ENCODE measurements around the gene KRTAP10-1. TPM values are rescaled to one million over a fixed set of nuclear protein-coding genes. Genes with fewer than 3 reads are reported as not detected.

The KRTAP10-1 gene
- total RNA-seq, 1 donor from 2014 or later = not detected

DNA sequence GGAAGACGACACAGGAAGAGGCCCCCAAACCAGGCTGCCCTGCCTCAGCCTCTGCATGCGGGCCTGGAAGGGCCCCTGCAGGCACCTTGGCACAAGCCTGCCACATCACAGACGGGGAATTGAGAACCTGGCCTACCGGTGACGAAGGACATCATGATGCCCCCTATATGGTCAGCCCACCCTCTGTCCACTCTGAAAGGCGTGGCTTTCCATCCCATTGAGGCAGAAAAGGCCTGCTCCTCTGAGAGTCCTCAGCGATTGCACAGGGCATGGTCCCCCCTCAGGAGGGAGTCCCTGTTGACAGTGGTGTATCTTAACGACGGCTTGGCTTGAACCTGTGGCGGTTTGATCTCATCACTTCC is 11.4 kb downstream of the KRTAP10-1 start:
- H3K36me3 Mint-ChIP-seq = no peaks in the 10 kb centered on the region
- no peaks in the 10 kb centered on the region for H3K36me3 ChIP-seq

DNA sequence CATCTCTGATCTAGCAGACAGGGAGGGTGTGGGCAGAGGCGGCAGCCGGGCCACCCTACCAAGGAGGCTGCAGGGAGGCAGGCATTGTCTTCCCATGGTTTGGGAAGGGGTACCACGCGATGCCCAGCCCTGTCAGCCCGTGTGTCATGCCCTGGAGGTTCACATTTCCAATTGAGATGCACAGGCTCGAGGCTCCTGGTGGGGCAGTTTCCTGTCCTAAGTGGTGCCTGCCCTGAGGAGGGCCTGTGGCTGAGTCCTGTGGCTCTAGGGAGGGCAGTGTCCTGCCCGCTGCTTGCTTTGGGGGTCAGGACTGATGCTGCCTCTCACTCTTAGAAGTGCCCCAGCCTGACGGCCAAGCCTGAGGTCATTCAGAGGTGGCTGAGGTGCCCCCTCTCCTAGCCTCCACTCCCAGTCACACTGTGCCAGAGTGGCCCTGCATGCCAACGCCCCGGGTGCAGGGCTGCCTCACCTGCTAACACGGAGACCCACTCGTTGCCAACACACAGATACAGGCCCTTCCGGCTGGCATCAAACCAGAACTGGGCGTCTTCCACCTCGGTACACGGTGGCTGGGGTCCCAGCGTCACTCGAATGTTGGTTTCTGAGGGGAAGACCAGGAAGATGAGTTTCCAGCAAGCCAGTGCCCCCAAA is 11.9 kb downstream of the KRTAP10-1 start:
- Histone ChIP-seq H3K4me3 (no peak overlapping the region), H3K79me2 (ENCODE audit: low read depth) (no peaks in the 10 kb centered on the region), H3K36me3 (no peaks in the 10 kb centered on the region), H3F3A (ENCODE audit: low read depth) (no peaks in the 10 kb centered on the region), H3K9me3 (ENCODE audit: low read depth) (no peaks in the 10 kb centered on the region), H3K9ac (no peak overlapping the region), H3K4me2 (no peak overlapping the region), H4K20me1 (ENCODE audit: low read depth) (no peaks in the 10 kb centered on the region), H3K27me3 (no peaks in the 10 kb centered on the region), H2AFZ (replicated peaks) (no peak overlapping the region), H3K27ac (no peak overlapping the region), H3K4me1 (no peaks in the 10 kb centered on the region)
- Mint-ChIP-seq H3K27me3 (ENCODE audit: insufficient read depth, low read depth) (peaks cover 12% of the 10 kb centered on the region), H3K27ac (no peak overlapping the region), H3K4me3 (no peak overlapping the region), H3K36me3 (no peaks in the 10 kb centered on the region), H3K9me3 (no peaks in the 10 kb centered on the region), H3K4me1 (peaks cover 3% of the 10 kb centered on the region)
- DNase-seq (ENCODE audit: low spot score) = no peak
- no peak for TF ChIP-seq EZH2phosphoT487 (IDR thresholded peaks at IDR 0.05)
- TF ChIP-seq EZH2 (IDR thresholded peaks at IDR 0.05) = no peak
- TF ChIP-seq, protein P1, sequence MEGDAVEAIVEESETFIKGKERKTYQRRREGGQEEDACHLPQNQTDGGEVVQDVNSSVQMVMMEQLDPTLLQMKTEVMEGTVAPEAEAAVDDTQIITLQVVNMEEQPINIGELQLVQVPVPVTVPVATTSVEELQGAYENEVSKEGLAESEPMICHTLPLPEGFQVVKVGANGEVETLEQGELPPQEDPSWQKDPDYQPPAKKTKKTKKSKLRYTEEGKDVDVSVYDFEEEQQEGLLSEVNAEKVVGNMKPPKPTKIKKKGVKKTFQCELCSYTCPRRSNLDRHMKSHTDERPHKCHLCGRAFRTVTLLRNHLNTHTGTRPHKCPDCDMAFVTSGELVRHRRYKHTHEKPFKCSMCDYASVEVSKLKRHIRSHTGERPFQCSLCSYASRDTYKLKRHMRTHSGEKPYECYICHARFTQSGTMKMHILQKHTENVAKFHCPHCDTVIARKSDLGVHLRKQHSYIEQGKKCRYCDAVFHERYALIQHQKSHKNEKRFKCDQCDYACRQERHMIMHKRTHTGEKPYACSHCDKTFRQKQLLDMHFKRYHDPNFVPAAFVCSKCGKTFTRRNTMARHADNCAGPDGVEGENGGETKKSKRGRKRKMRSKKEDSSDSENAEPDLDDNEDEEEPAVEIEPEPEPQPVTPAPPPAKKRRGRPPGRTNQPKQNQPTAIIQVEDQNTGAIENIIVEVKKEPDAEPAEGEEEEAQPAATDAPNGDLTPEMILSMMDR (IDR thresholded peaks at IDR 0.05) = no peak

More for the DNA sequence above, 11.4 kb downstream of the KRTAP10-1 start:
- no peaks in the 10 kb centered on the region for H3K9me3 ChIP-seq (ENCODE audit: low read depth)
- no peak overlapping the region for H3K9ac ChIP-seq
- H3K79me2 ChIP-seq (ENCODE audit: low read depth) = no peaks in the 10 kb centered on the region
- no peak overlapping the region for H3K4me3 ChIP-seq
- H3K4me1 ChIP-seq = no peaks in the 10 kb centered on the region
- no peak for DNase-seq (ENCODE audit: low spot score)
- no peaks in the 10 kb centered on the region for H3F3A ChIP-seq (ENCODE audit: low read depth)
- TF ChIP-seq EZH2 (IDR thresholded peaks at IDR 0.05) = no peak
- TF ChIP-seq EZH2phosphoT487 (IDR thresholded peaks at IDR 0.05) = no peak
- TF ChIP-seq, protein P1 (IDR thresholded peaks at IDR 0.05) = no peak
- Mint-ChIP-seq H3K9me3 (no peaks in the 10 kb centered on the region), H3K27me3 (ENCODE audit: insufficient read depth, low read depth) (peaks cover 13% of the 10 kb centered on the region), H3K27ac (no peak overlapping the region), H3K4me1 (peaks cover 3% of the 10 kb centered on the region), H3K4me3 (no peak overlapping the region)
- no peak overlapping the region for H3K27ac ChIP-seq
- no peaks in the 10 kb centered on the region for H4K20me1 ChIP-seq (ENCODE audit: low read depth)
- no peak overlapping the region for H2AFZ ChIP-seq (replicated peaks)
- H3K27me3 ChIP-seq = no peaks in the 10 kb centered on the region
- H3K4me2 ChIP-seq = no peak overlapping the region

DNA sequence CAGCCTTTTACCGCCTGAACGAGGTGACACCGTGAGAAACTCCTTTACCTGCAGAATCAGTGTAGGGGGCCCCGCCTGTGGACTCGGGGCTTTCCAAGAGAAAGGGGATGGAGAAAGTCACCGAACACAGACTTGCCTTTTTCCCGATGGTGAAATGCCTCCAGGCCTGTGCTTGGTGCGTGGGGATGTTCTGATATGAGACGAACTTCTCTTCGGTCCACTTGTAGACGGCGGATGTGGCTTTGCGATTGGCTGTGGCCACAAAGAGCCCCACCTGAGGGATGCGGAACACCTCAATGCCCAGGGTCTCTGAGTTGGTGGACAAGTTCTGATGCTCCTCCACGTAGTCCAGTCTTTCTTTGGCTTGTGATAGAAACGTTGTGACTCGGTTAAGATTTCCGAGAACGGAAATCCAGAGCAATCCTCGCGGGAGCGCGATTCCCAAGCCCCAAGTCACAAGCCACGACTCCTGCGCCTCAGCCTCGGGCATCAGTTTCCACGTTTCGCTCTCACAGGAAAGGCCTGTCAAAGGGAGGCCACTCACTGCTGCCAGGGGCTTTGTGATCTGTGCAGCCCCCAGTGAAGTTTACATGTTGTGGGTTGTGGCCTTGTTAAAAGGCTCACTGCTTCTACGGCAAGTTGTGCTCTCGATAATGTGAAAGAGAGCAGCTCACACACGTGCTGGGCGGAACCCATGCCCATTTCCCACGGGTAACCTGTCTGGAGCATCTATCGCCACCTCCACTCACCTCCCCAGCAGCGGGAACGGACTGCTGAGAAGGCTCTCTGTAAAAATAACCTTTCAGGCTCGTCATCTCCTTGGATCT is 12.6 kb downstream of the KRTAP10-1 start:
- Mint-ChIP-seq H3K27me3 (ENCODE audit: insufficient read depth, low read depth) (peaks cover 9% of the 10 kb centered on the region), H3K27ac (no peak overlapping the region), H3K36me3 (no peaks in the 10 kb centered on the region), H3K9me3 (no peaks in the 10 kb centered on the region), H3K4me3 (no peak overlapping the region), H3K4me1 (no peaks in the 10 kb centered on the region)
- Histone ChIP-seq H3K27ac (no peak overlapping the region), H4K20me1 (ENCODE audit: low read depth) (no peaks in the 10 kb centered on the region), H3F3A (ENCODE audit: low read depth) (no peaks in the 10 kb centered on the region), H3K79me2 (ENCODE audit: low read depth) (no peaks in the 10 kb centered on the region), H3K36me3 (no peaks in the 10 kb centered on the region), H3K4me1 (no peaks in the 10 kb centered on the region), H3K4me2 (no peak overlapping the region), H3K4me3 (no peak overlapping the region), H3K9me3 (ENCODE audit: low read depth) (no peaks in the 10 kb centered on the region), H3K27me3 (no peaks in the 10 kb centered on the region), H3K9ac (no peak overlapping the region), H2AFZ (replicated peaks) (no peak overlapping the region)
- DNase-seq (ENCODE audit: low spot score) = no peak
- TF ChIP-seq EZH2 (IDR thresholded peaks at IDR 0.05) (no peak), EZH2phosphoT487 (IDR thresholded peaks at IDR 0.05) (no peak)
- TF ChIP-seq, protein P1 (IDR thresholded peaks at IDR 0.05) = no peak

Measured in neural progenitor cell (in vitro differentiated cells).